HG03095 (cell line): ENCODE results near the gene GGA1.
A peak's percentile ranks its signal among the peaks of the same experiment; 100 is the strongest.
"Not testable (repeated sequence)": the region's sequence is repeated elsewhere in the genome, so short reads cannot be mapped to it uniquely, and the experiment has no call there.

Source experiments
- ATAC-seq: cut with Tn5 transposase; IDR thresholded peaks from one replicate; pipeline ENCODE4 v1.9.1; 2021; ENCODE audit warnings: moderate library complexity; ENCODE audit not compliant: unreplicated experiment

GGA1 gene

DNA sequence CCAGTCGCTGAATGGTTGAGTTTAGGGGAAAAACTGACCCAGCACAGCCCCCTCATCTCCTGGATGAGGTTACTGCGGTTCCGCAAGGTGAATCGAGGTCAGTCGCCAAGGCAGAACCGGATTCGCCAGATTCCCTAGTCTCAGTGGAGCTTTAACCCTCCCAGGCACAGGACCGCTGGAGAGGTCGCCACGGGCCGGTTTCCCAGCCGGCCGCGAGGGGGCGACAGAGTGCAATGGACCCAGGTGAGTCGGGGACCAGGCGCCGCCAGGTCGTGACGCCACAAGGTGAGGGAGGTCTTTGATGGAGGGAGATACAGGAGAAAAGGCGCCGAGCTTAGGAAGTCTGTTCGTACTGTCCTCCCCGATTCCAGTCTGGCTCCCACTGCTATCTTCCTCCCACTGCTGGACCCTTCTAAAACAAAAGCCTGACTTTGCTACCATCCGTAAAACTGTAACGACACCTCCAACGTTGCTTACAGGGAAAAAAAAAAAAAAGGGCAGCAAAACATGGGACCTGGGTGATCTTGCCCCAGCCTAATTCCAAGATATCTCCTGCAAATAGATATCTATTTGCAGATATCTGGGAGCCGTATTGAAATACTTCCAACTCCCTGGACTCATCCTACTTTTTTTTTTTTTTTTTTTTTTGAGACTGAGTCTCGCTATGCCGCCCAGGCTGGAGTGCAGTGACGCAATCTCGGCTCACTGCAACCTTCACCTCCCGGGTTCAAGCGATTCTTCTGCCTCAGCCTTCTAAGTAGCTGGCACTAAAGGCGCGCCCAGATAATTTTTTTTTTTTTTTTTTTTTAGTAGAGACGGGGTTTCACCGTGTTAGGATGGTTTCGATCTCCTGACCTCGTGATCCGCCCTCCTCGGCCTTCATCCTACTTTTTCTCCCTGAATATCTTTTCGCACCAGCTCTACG lies 1.4 kb upstream of the GGA1 start:
- peak; percentile 32 for ATAC-seq

DNA sequence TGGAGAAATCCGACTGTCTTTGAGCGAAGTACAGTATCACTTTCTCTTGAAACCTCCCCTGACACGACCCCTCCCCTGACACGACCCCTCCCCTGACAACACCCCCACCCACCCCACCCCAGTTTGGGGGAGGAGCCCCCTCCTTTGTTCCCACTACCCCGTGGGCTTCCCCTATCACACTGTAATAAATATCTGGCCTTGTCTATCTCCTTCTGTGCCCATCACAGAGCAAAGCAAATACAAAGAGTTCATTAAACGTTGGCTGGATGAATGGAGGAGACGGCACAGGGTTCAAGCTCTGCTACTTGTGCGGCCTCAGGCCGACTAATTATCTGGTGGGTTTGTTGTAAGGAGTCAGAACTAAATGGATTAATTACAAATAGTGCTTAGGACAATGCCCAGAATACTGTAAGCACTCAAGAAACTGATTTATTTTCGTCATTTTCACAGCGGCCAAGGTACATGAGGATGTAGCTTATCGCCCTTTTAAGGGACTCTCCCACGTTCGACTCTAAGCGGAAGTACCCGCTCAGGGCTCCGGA lies 628 bp upstream of the GGA1 start:
- no peak for ATAC-seq

DNA sequence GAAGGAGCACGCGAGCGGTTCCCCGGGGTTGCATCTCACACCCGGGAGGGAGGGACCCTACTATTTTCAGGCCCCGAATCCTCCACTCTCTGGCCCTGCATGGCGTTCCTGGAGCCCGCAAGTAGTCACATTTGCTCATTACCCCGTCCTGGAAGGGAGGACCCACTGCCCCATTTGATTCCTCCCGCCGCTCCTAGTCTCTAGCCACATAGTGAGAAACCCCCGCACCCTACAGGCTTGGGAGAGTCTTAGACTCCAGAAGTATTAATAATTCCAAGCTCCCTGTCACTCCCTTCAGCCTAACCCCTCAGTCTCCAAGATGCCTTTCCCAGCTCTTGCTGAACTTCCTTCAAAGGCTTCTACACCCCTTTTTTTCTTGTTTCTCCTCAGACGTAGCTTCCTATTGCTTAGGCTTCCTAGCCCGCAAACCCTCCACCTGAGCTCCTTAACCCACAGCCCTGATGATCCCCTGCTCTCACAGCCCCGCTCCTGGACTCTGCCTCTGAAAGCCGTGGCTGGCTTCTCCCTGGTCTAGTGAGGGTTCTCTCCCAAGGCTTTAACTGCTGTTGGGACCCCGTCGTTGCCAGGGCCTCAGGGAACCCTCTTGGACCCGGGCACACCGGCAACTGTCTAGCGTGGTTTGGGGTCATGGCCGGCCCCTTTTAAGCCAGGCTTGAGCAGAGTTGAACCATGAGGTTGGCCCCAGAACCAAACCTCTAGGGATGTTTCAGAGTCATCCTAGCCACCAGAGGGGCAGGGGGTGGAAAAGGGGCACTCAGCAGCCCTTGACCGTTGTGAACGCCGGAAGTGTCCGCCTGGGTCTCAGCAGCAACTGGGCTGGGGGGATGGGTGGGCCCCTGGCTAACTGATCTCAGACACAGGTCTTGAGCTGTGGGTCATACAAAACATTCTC lies 862 bp downstream of the GGA1 start:
- no peak for ATAC-seq

DNA sequence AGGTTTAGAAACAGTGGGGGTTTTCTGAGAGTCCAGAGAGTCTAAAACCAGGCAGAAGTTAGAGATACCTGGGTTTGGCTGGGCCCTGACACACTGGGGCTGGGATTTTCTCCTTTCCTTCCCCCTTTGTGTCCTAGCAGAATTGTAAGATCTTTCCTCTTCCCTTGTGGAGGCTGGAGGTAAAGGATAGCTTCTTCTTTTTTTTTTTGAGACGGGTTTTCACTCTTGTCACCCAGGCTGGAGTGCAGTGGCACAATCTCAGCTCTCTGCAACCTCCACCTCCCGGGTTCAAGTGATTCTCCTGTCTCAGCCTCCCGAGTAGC lies 1.5 kb downstream of the GGA1 start:
- not testable (repeated sequence) for ATAC-seq

DNA sequence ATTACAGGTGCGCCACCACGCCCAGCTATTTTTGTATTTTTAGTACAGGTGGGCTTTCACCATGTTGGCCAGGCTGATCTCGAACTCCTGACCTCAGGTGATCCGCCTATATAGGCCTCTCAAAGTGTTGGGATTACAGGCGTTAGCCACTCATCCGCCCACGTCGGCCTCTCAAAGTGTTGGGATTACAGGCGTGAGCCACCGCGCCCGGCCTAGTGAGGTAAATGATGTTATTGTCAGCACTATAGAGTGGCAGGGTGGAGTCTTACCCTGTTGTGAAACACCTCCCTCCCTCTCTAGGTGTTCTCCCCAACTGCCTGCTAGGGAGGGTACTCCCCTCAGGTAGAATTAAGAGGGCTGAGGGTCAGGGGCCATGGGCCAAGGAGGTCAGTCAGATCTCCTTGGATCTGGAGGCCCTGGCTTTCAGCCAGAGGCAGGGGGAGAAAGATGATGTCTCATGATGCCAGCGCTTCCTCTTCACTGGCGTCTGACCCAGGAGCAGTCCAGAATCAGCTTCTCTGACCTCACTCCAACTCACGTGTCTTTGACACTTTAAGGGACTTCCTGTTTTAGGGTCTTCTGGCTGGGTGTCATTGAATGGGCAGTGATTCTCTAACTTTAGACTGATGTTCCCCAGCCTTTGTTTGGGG lies 2.0 kb downstream of the GGA1 start:
- ATAC-seq, result no peak

DNA sequence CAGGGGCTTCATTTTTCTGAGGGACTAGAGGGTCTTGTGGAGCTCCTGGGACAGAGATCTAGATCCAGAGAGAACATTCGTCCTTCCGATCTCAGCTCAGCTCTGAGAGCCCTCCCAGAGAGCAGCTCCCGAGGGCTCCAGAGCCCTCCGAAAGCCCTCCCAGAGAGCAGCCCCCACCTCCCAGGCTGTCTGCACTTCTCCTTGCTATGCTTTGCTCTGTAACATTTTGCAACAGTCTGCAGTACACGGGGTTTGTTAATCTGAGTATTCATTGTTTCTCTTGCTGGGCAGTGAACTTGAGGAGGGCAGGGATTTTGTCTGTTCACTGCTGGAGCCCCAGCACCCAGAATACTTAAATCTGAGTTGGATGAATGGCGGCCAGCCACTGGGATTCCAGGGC lies 2.6 kb downstream of the GGA1 start:
- ATAC-seq, result no peak

DNA sequence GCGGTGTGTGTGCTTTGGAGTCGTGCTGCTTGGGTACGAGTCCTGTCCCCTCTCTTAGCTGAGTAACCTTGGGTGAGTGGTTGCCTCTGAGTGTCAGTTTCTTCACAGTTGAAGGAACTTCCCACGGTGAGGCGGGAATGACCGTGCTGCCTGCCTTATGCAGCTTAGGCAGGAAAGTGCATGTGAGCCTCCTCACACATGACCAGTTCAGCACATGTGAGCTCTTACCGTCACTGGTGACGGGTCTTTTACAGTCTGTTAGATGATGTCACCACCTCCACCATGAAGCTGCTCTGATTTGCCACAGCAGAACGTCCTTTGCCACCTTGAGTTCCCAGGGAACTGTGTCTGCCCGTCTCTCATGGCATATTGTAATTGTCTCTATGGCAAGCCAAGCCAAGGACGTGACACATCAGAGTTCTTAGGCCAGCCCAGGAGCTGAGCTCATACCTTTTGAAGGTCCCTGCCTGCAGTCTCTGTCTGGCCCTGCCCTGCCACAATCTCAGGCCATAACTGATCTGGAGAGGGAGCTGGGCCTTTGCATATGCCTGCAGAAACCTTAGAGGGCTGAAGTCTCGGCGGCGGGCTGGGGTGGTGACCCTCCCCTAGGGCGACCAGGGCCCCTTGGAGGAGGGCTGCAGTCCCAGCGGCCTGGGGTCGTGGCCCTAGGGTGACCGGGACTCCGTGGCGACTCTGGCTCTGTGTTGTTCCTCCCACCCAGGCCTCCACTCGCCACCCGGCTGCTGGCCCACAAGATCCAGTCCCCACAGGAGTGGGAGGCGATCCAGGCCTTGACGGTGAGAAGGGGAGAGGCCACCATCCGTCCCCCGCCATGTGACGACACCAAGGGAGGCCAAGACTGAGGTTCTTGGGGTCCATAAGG lies 7.8 kb downstream of the GGA1 start:
- ATAC-seq, result no peak

- no peak for ATAC-seq
These were observed 8.8 kb downstream of the GGA1 start for GRCh38 chr22:37617431-37617830.

GRCh38 chr22:37618072-37618656 lies 9.5 kb downstream of the GGA1 start:
- no peak for ATAC-seq

GRCh38 chr22:37618674-37619073 lies 10.0 kb downstream of the GGA1 start:
- no peak for ATAC-seq

- ATAC-seq, result no peak
These were observed 11.4 kb downstream of the GGA1 start for GRCh38 chr22:37619991-37620390.

GRCh38 chr22:37621352-37621860 lies 12.8 kb downstream of the GGA1 start:
- no peak for ATAC-seq

- ATAC-seq, result no peak
These were observed 14.7 kb downstream of the GGA1 start for GRCh38 chr22:37623075-37624016.

- ATAC-seq, result no peak
These were observed 15.4 kb downstream of the GGA1 start for GRCh38 chr22:37624017-37624365.

GRCh38 chr22:37624876-37625275 lies 16.2 kb downstream of the GGA1 start:
- no peak for ATAC-seq

- ATAC-seq, result no peak
These were observed 17.1 kb downstream of the GGA1 start for GRCh38 chr22:37625737-37626136.

DNA sequence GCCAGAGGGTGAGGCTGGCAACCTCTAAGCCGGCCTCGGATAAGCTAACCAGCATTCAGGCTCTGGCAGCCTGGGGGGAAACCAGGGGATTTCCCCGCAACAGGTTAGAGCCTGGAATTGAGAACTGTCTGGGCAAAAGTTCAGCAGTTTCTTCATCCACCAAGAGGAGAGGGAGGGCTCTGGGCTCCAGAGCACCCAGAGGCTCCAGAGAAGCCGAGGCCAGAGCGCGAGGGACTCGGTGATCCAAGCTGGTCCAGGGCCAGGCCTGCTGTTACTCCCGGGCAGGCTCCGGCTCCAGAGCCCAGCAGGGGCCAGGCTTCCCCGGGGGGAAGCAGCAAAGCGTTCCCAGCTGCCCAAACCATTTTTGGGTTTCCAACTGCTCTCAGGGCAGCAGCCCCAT lies 17.5 kb downstream of the GGA1 start:
- ATAC-seq, result no peak

- no peak for ATAC-seq
These were observed 18.0 kb downstream of the GGA1 start for GRCh38 chr22:37626556-37627075.
